Chondrocyte (in vitro differentiated cells): ENCODE measurements around the gene ATF6B. TPM values are rescaled to one million over a fixed set of nuclear protein-coding genes. Genes with fewer than 3 reads are reported as not detected.

Experiments
- DNase-seq: peaks from one replicate; pipeline ENCODE4 v3.0.0; 2021; ENCODE audit warnings: mixed read lengths, low spot score
- H3K27ac Mint-ChIP-seq: one replicate; pipeline ENCODE4 v1.8.0; 2021; ENCODE audit warnings: mild to moderate bottlenecking, moderate library complexity, mixed read lengths; ENCODE audit not compliant: unreplicated experiment
- H3K27me3 Mint-ChIP-seq: 2 replicates; pipeline ENCODE4 v1.8.0; 2021; ENCODE audit warnings: low read depth, mixed read lengths
- H3K36me3 Mint-ChIP-seq: 2 replicates; pipeline ENCODE4 v1.8.0; 2021; ENCODE audit warnings: low read depth, mixed read lengths
- H3K4me1 Mint-ChIP-seq: 2 replicates; pipeline ENCODE4 v1.8.0; 2021; ENCODE audit warnings: low read depth, mild to moderate bottlenecking, mixed read lengths
- H3K4me3 Mint-ChIP-seq: one replicate; pipeline ENCODE4 v1.8.0; 2021; ENCODE audit warnings: mild to moderate bottlenecking, moderate library complexity, mixed read lengths; ENCODE audit not compliant: unreplicated experiment
- H3K9me3 Mint-ChIP-seq: 2 replicates; pipeline ENCODE4 v1.8.0; 2021; ENCODE audit warnings: low read depth, mixed read lengths
- CTCF ChIP-seq: fragments of 200-600 bp; sonication (generic); IDR thresholded peaks from 2 replicates; pipeline ENCODE4 v1.5.0; 2021; ENCODE audit warnings: antibody characterized with exemption, mild to moderate bottlenecking, moderate library complexity
- total RNA-seq: library from RNA; stranded (reverse); gene quantifications from 3 replicates; pipeline ENCODE4 v1.2.1, GENCODE V29; 2021

ATF6B gene
- total RNA-seq, 1 donor from 2014 or later, result 68.0 TPM

- Mint-ChIP-seq H3K9me3 (no peaks in the 10 kb centered on the region), H3K36me3 (peaks cover 10% of the 10 kb centered on the region), H3K27ac (peak overlapping the region; percentile 99), H3K4me3 (peak overlapping the region; percentile 99), H3K4me1 (peaks cover 34% of the 10 kb centered on the region), H3K27me3 (no peaks in the 10 kb centered on the region)
- TF ChIP-seq CTCF, result no peak
- DNase-seq, result no peak
Measured at GRCh38 chr6:32127409-32127716, 683 bp downstream of the ATF6B start.

GRCh38 chr6:32126880-32127279 lies 1.2 kb downstream of the ATF6B start:
- H3K9me3 Mint-ChIP-seq, result no peaks in the 10 kb centered on the region
- H3K27ac Mint-ChIP-seq, result peak overlapping the region; percentile 99
- peaks cover 13% of the 10 kb centered on the region for H3K36me3 Mint-ChIP-seq
- no peaks in the 10 kb centered on the region for H3K27me3 Mint-ChIP-seq
- peak overlapping the region; percentile 99 for H3K4me3 Mint-ChIP-seq
- peaks cover 34% of the 10 kb centered on the region for H3K4me1 Mint-ChIP-seq
- no peak for TF ChIP-seq CTCF
- no peak for DNase-seq

- peaks cover 30% of the 10 kb centered on the region for H3K4me1 Mint-ChIP-seq
- no peak for TF ChIP-seq CTCF
- no peak overlapping the region for H3K27ac Mint-ChIP-seq
- no peak for DNase-seq
- no peaks in the 10 kb centered on the region for H3K9me3 Mint-ChIP-seq
- H3K4me3 Mint-ChIP-seq, result no peak overlapping the region
- H3K36me3 Mint-ChIP-seq, result peaks cover 23% of the 10 kb centered on the region
- H3K27me3 Mint-ChIP-seq, result no peaks in the 10 kb centered on the region
Measured at GRCh38 chr6:32123681-32124080, 4.4 kb downstream of the ATF6B start.

- Mint-ChIP-seq H3K4me3 (no peak overlapping the region), H3K27me3 (no peaks in the 10 kb centered on the region), H3K9me3 (no peaks in the 10 kb centered on the region), H3K27ac (no peak overlapping the region), H3K36me3 (peaks cover 30% of the 10 kb centered on the region), H3K4me1 (peaks cover 13% of the 10 kb centered on the region)
- no peak for TF ChIP-seq CTCF
- no peak for DNase-seq
Measured at GRCh38 chr6:32120573-32121059, 7.4 kb downstream of the ATF6B start.

- peak; percentile 91 for TF ChIP-seq CTCF
- Mint-ChIP-seq H3K4me1 (peaks cover 23% of the 10 kb centered on the region), H3K9me3 (no peaks in the 10 kb centered on the region), H3K27ac (peak overlapping the region; percentile 83), H3K36me3 (peaks cover 24% of the 10 kb centered on the region), H3K4me3 (no peak overlapping the region), H3K27me3 (no peaks in the 10 kb centered on the region)
- DNase-seq, result no peak
Measured at GRCh38 chr6:32118782-32119628, 9.0 kb downstream of the ATF6B start.
